Measurements from ENCODE around the gene ZFPL1. TPM values are rescaled to one million over a fixed set of nuclear protein-coding genes. Genes with fewer than 3 reads are reported as not detected.

ZFPL1 gene
- total and polyA plus RNA-seq, 11 donors: 19.6 to 44.4 (median 25.4) TPM

DNA sequence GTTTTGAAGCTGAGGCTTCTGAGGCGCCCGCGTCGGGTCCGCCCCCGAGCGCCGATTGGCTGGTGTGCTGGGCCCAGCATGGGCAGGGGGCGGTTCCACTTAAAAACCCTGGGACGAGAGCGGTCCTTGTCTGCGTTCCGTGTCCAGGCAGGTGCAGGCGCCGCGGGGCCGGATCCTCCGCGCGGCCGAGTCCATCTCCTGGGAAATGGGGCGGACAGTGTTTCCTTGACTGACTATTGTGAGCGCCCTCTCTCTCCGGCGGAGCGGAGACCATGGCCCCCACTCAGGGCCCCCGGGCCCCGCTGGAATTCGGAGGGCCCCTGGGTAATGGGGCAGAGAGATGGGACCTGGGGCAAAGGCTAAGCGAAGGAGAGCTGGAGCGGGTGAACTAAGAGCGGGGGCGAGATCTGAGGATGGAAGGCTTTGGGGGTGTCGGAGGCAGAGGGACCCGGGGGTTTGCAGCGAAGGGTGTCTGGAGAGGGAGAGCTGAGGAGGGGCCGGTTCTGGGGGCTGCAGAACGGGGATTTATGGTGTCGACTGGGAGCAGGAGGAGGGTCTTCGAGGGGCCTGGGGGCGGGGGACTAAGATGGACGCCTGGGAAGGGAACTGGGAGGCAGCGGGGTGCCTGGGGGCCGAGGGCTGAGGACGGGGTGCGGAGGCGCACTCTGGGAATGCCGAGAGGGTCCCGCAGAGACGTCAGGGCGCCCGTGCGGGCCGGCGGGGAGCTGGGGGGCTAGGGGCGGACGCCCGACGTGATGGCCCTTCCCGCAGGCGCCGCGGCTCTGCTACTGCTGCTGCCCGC is 27.9 kb downstream of the ZFPL1 start, which contains the start of gene TM7SF2:
TM7SF2 (plus strand) TSS at position 129 of the 802 bp plus-strand sequence; CDS start at position 273, 144 bp downstream.
- WGBS, 4 donors: 1 to 2% (median 1%) methylated on average over 36 to 64 of the region's 64 CpGs
- Histone ChIP-seq H3K9me3 (no peaks in the 10 kb centered on the region), H3K4me3 (peak within 1 kb of the TSS; percentile 38 to 90 (median 61)), H3K36me3 (peaks cover 0 to 37% (median 29%) of the 10 kb centered on the region in 9 donors), H3K27ac (peak within 1 kb of the TSS in 11 of 12 donors; percentile 52 to 86 (median 79)), H3K4me1 (peaks cover 0 to 63% (median 44%) of the 10 kb centered on the region in 12 donors), H3K27me3 (peaks cover 0 to 5% (median 0%) of the 10 kb centered on the region in 9 donors)
- DNase-seq: peak; percentile 96 to 98 (median 97)
- peak; percentile 73 to 96 for TF ChIP-seq POLR2A (IDR thresholded peaks at IDR 0.05)
- TF ChIP-seq, protein P1, sequence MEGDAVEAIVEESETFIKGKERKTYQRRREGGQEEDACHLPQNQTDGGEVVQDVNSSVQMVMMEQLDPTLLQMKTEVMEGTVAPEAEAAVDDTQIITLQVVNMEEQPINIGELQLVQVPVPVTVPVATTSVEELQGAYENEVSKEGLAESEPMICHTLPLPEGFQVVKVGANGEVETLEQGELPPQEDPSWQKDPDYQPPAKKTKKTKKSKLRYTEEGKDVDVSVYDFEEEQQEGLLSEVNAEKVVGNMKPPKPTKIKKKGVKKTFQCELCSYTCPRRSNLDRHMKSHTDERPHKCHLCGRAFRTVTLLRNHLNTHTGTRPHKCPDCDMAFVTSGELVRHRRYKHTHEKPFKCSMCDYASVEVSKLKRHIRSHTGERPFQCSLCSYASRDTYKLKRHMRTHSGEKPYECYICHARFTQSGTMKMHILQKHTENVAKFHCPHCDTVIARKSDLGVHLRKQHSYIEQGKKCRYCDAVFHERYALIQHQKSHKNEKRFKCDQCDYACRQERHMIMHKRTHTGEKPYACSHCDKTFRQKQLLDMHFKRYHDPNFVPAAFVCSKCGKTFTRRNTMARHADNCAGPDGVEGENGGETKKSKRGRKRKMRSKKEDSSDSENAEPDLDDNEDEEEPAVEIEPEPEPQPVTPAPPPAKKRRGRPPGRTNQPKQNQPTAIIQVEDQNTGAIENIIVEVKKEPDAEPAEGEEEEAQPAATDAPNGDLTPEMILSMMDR (IDR thresholded peaks at IDR 0.05): no peak
- peak; percentile 85 to 93 (median 86) for ATAC-seq
- intact Hi-C loops (cut with DNase I): loop anchor here in 9 of 10 donors (2.0 to 10.0 kb wide), 11 partner anchors 69 to 415 kb away; partner anchors contain the start of genes CAPN1 (in 5 of the 9), ARL2 (in 2 of the 9), CDC42BPG (in 2 of the 9) and DPF2 (in 1 of the 9)

DNA sequence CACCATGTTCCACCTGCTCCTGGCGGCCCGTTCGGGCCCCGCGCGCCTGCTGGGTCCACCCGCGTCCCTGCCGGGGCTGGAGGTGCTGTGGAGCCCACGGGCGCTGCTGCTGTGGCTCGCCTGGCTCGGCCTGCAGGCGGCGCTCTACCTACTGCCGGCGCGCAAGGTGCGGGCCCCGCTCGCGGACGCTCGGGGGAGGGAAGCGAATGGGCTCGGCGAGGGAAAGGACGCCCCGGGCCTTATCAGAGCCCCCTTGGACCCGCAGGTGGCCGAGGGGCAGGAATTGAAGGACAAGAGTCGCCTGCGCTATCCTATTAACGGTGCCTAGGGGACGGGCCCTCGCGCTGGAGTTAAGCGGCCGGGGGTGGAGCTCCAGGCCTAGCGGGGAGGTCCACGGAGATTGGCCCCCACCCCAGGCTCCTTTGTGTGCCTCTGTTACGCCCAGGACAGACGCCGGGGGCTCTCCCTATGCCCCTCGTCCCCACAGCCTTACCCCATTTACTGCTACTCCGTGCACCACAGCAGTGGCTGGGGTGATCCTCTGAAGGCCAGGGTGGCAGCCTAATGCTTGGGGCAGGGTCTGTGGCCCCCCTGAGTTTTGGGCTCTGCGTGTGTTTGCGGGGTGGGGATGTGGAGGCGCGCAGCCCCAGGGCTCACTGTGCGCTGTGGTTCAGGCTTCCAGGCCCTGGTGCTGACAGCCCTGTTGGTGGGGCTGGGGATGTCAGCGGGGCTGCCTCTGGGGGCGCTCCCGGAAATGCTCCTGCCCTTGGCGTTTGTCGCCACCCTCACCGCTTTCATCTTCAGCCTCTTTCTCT is 28.7 kb downstream of the ZFPL1 start:
- TF ChIP-seq POLR2A (IDR thresholded peaks at IDR 0.05): no peak
- TF ChIP-seq, protein P1 (IDR thresholded peaks at IDR 0.05): peak; percentile 76 to 92 (median 82)
- peak overlapping the region; percentile 38 to 90 (median 61) for H3K4me3 ChIP-seq
- peak overlapping the region in 11 of 12 donors; percentile 52 to 86 (median 79) for H3K27ac ChIP-seq
- intact Hi-C loops (cut with DNase I): loop anchor here in 8 of 10 donors (5.0 to 10.0 kb wide), 9 partner anchors 70 to 415 kb away; partner anchors contain the start of genes CAPN1 (in 3 of the 8), ARL2 (in 2 of the 8), CDC42BPG (in 2 of the 8) and DPF2 (in 1 of the 8)
- DNase-seq (peak; percentile 46 to 85 (median 66)), ATAC-seq (peak; percentile 0 to 56 (median 37))
- 1 to 3% (median 1%) methylated on average over 18 to 57 of the region's 57 CpGs for whole genome bisulfite sequencing, 4 donors
- H3K36me3 ChIP-seq: peaks cover 0 to 34% (median 25%) of the 10 kb centered on the region in 9 donors
- H3K9me3 ChIP-seq: no peaks in the 10 kb centered on the region
- H3K4me1 ChIP-seq: peaks cover 0 to 64% (median 46%) of the 10 kb centered on the region in 12 donors
- peaks cover 0 to 5% (median 0%) of the 10 kb centered on the region in 9 donors for H3K27me3 ChIP-seq

DNA sequence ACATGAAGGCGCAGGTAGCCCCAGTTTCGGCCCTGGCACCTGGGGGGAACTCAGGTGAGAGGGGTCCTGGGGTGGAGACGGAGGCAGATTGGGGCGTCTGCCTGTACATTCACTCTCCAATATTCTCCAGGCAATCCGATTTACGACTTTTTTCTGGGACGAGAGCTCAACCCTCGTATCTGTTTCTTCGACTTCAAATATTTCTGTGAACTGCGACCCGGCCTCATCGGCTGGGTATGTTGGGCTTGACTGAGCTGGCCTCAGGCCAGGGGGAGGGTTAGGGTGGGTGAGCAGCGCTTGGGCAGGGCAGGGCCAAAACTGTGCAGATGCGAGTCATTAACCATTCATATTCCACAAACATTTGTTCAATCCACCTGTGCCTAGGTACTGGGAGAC is 29.3 kb downstream of the ZFPL1 start:
- WGBS, 4 donors: 14 to 25% (median 17%) methylated on average over 14 of the region's 14 CpGs
- Histone ChIP-seq H3K9me3 (no peaks in the 10 kb centered on the region), H3K4me1 (peaks cover 0 to 69% (median 49%) of the 10 kb centered on the region in 12 donors), H3K27ac (peak overlapping the region in 10 of 12 donors; percentile 52 to 86 (median 79)), H3K4me3 (peak overlapping the region in 11 of 12 donors; percentile 38 to 90 (median 62)), H3K36me3 (peaks cover 0 to 33% (median 22%) of the 10 kb centered on the region in 9 donors), H3K27me3 (peaks cover 0 to 5% (median 0%) of the 10 kb centered on the region in 9 donors)
- ATAC-seq (no peak), DNase-seq (peak in 2 of 5 donors; percentile 19 to 35)
- TF ChIP-seq, protein P1 (IDR thresholded peaks at IDR 0.05): no peak
- intact Hi-C loops (cut with DNase I): loop anchor here in 8 of 10 donors (5.0 to 10.0 kb wide), 9 partner anchors 69 to 414 kb away; partner anchors contain the start of genes CAPN1 (in 3 of the 8), ARL2 (in 2 of the 8), CDC42BPG (in 2 of the 8) and DPF2 (in 1 of the 8)

All from heart left ventricle (tissue), 16 donors.